H9 (cell line): Measurements from ENCODE around the gene NTF3. TPM values are rescaled to one million over a fixed set of nuclear protein-coding genes. Genes with fewer than 3 reads are reported as not detected.

Experiments used
- DNase-seq: peaks from one replicate; pipeline ENCODE4 v3.0.0-alpha.2; 2017
- H2AFZ ChIP-seq: one replicate; pipeline ENCODE4 v1.6.1; 2013; ENCODE audit warnings: mild to moderate bottlenecking, low read length, control low read depth, moderate library complexity
- H2AK5ac ChIP-seq: 2 replicates; pipeline ENCODE4 v1.6.1; 2013; ENCODE audit warnings: low read length, control low read depth, mixed read lengths; ENCODE audit not compliant: insufficient read length
- H2BK120ac ChIP-seq: one replicate; pipeline ENCODE4 v1.6.1; 2013; ENCODE audit warnings: low read depth, mild to moderate bottlenecking, low read length, control low read depth, inconsistent platforms; ENCODE audit not compliant: poor library complexity, severe bottlenecking
- H2BK12ac ChIP-seq: 2 replicates; pipeline ENCODE4 v1.6.1; 2013; ENCODE audit warnings: low read length, control low read depth, mixed read lengths, low read depth; ENCODE audit not compliant: insufficient read length
- H2BK15ac ChIP-seq: 2 replicates; pipeline ENCODE4 v1.6.1; 2013; ENCODE audit warnings: low read depth, low read length, control low read depth
- H2BK20ac ChIP-seq: one replicate; pipeline ENCODE4 v1.6.1; 2013; ENCODE audit warnings: low read depth, mild to moderate bottlenecking, low read length, control low read depth, inconsistent platforms; ENCODE audit not compliant: poor library complexity, severe bottlenecking
- H2BK5ac ChIP-seq: 2 replicates; pipeline ENCODE4 v1.6.1; 2013; ENCODE audit warnings: low read length, control low read depth, mixed read lengths; ENCODE audit not compliant: insufficient read length
- H3K14ac ChIP-seq: 2 replicates; pipeline ENCODE4 v1.6.1; 2013; ENCODE audit warnings: low read length, control low read depth; ENCODE audit not compliant: insufficient read depth
- H3K18ac ChIP-seq: 2 replicates; pipeline ENCODE4 v1.6.1; 2013; ENCODE audit warnings: low read depth, mild to moderate bottlenecking, mixed read lengths, low read length, control low read depth; ENCODE audit not compliant: insufficient read length
- H3K23ac ChIP-seq: 2 replicates; pipeline ENCODE4 v1.6.1; 2013; ENCODE audit warnings: low read length, control low read depth, mixed read lengths, low read depth; ENCODE audit not compliant: insufficient read length
- H3K23me2 ChIP-seq: 2 replicates; pipeline ENCODE4 v1.6.1; 2013; ENCODE audit warnings: low read depth, mild to moderate bottlenecking, mixed read lengths, low read length, control low read depth; ENCODE audit not compliant: insufficient read length, poor library complexity, severe bottlenecking
- H3K27ac ChIP-seq: 2 replicates; pipeline ENCODE4 v1.5.1; 2013; ENCODE audit warnings: low read length, control low read depth, mixed read lengths, low read depth; ENCODE audit not compliant: insufficient read length
- H3K27me3 ChIP-seq: 2 replicates; pipeline ENCODE4 v1.6.1; 2013; ENCODE audit warnings: low read length, control low read depth, inconsistent platforms; ENCODE audit not compliant: insufficient read depth
- H3K4ac ChIP-seq: 2 replicates; pipeline ENCODE4 v1.6.1; 2013; ENCODE audit warnings: low read depth, mild to moderate bottlenecking, control low read depth, inconsistent platforms, low read length, moderate library complexity
- H3K4me1 ChIP-seq: 2 replicates; pipeline ENCODE4 v1.6.1; 2013; ENCODE audit warnings: low read length, control low read depth, inconsistent platforms; ENCODE audit not compliant: insufficient read depth
- H3K4me2 ChIP-seq: 2 replicates; pipeline ENCODE4 v1.6.1; 2013; ENCODE audit warnings: low read length, control low read depth, mixed read lengths; ENCODE audit not compliant: insufficient read length, insufficient read depth
- H3K56ac ChIP-seq: 2 replicates; pipeline ENCODE4 v1.6.1; 2013; ENCODE audit warnings: low read depth, mild to moderate bottlenecking, mixed read lengths, low read length, control low read depth; ENCODE audit not compliant: insufficient read length
- H3K79me1 ChIP-seq: 2 replicates; pipeline ENCODE4 v1.6.1; 2013; ENCODE audit warnings: low read depth, mild to moderate bottlenecking, moderate library complexity, low read length, control low read depth, inconsistent platforms; ENCODE audit not compliant: insufficient read depth, poor library complexity, severe bottlenecking
- H3K79me2 ChIP-seq: 2 replicates; pipeline ENCODE4 v1.6.1; 2013; ENCODE audit warnings: low read length, control low read depth, inconsistent platforms; ENCODE audit not compliant: insufficient read depth
- H3K9ac ChIP-seq: 2 replicates; pipeline ENCODE4 v1.6.1; 2013; ENCODE audit warnings: low read length, control low read depth, mixed read lengths; ENCODE audit not compliant: insufficient read length; ENCODE audit errors: extremely low read depth
- H3K9me3 ChIP-seq: one replicate; pipeline ENCODE4 v1.6.1; 2013; ENCODE audit warnings: low read depth, low read length, inconsistent platforms; ENCODE audit not compliant: control insufficient read depth
- H3T11ph ChIP-seq: one replicate; pipeline ENCODE4 v1.6.1; 2013; ENCODE audit warnings: mild to moderate bottlenecking, low read length, control low read depth, inconsistent platforms
- H4K20me1 ChIP-seq: one replicate; pipeline ENCODE4 v1.6.1; 2013; ENCODE audit not compliant: control insufficient read depth, insufficient read length, insufficient read depth
- H4K5ac ChIP-seq: 2 replicates; pipeline ENCODE4 v1.6.1; 2013; ENCODE audit warnings: low read depth, mild to moderate bottlenecking, mixed read lengths, low read length, control low read depth; ENCODE audit not compliant: insufficient read length
- H4K8ac ChIP-seq: replicated peaks from 2 replicates; pipeline ENCODE4 v1.6.1; 2013; ENCODE audit warnings: low read length, control low read depth, mixed read lengths, low read depth; ENCODE audit not compliant: insufficient read length
- H4K91ac ChIP-seq: 2 replicates; pipeline ENCODE4 v1.6.1; 2013; ENCODE audit warnings: low read depth, mild to moderate bottlenecking, moderate library complexity, mixed read lengths, low read length, control low read depth; ENCODE audit not compliant: insufficient read length
- H3K27ac Mint-ChIP-seq, 3 experiments: 2 replicates in 2 of 3; 3 replicates in 1 of 3; pipeline ENCODE4 v1.8.0; 2020 to 2021; ENCODE audit warnings: mixed read lengths in 3 of 3, mild to moderate bottlenecking in 1 of 3, moderate library complexity in 1 of 3
- H3K27me3 Mint-ChIP-seq: 2 replicates; pipeline ENCODE4 v1.8.0; 2021; ENCODE audit warnings: low read depth, mild to moderate bottlenecking, moderate library complexity, mixed read lengths
- H3K36me3 Mint-ChIP-seq, 3 experiments: 2 replicates in 2 of 3; 3 replicates in 1 of 3; pipeline ENCODE4 v1.8.0; 2020 to 2021; ENCODE audit warnings: low read depth in 3 of 3, mixed read lengths in 3 of 3; ENCODE audit not compliant: insufficient read depth in 1 of 3
- H3K4me1 Mint-ChIP-seq, 2 experiments: 2 replicates each; pipeline ENCODE4 v1.8.0; 2020; ENCODE audit warnings: mixed read lengths in 2 of 2
- H3K4me3 Mint-ChIP-seq, 2 experiments: 2 replicates in 1 of 2; 3 replicates in 1 of 2; pipeline ENCODE4 v1.8.0; 2020 to 2021; ENCODE audit warnings: mild to moderate bottlenecking in 2 of 2, mixed read lengths in 2 of 2, moderate library complexity in 1 of 2
- H3K9me3 Mint-ChIP-seq, 2 experiments: 2 replicates in 1 of 2; 3 replicates in 1 of 2; pipeline ENCODE4 v1.8.0; 2020; ENCODE audit warnings: mild to moderate bottlenecking in 2 of 2, mixed read lengths in 2 of 2, moderate library complexity in 1 of 2
- CTCF ChIP-seq: fragments of 200-600 bp; sonication (generic); conservative IDR thresholded peaks from 3 replicates; pipeline ENCODE4 v1.8.0; 2021; ENCODE audit warnings: antibody characterized with exemption, mild to moderate bottlenecking
- WGBS: extraction: QIAGEN DNeasy Blood & Tissue Kit; methylation state at CpG from one replicate; pipeline ENCODE4 v1.1.7; 2013; ENCODE audit warnings: missing lambda C conversion rate, low lambda C conversion rate, mixed read lengths; ENCODE audit not compliant: insufficient read length; ENCODE audit errors: extremely low coverage; 5-methylcytosine and 5-hydroxymethylcytosine counted together
- total RNA-seq: library from RNA; stranded (reverse); gene quantifications from 2 replicates; pipeline ENCODE4 v1.2.1, GENCODE V29; 2021

The NTF3 gene
- total RNA-seq, 1 experiment from 2014 or later: 0.48 TPM

GRCh38 chr12:5507401-5507935 is 75.6 kb downstream of the NTF3 start:
- Histone ChIP-seq H3K79me1 (no peaks in the 10 kb centered on the region), H2AK5ac (no peak overlapping the region), H3K23me2 (no peaks in the 10 kb centered on the region), H4K5ac (no peak overlapping the region), H2BK120ac (no peak overlapping the region), H2BK15ac (no peak overlapping the region), H3K4me1 (no peaks in the 10 kb centered on the region), H2BK5ac (no peak overlapping the region), H4K8ac (no peak overlapping the region), H3K56ac (no peak overlapping the region), H2BK12ac (no peak overlapping the region), H3K18ac (no peak overlapping the region), H4K20me1 (no peaks in the 10 kb centered on the region), H3K4ac (no peak overlapping the region), H2AFZ (no peak overlapping the region), H3K23ac (no peak overlapping the region), H4K91ac (no peak overlapping the region), H3K9ac (no peak overlapping the region), H2BK20ac (no peak overlapping the region), H3K9me3 (no peaks in the 10 kb centered on the region), H3K79me2 (no peaks in the 10 kb centered on the region), H3K4me2 (no peak overlapping the region), H3K27ac (no peak overlapping the region), H3T11ph (no peak overlapping the region), H3K27me3 (no peaks in the 10 kb centered on the region; the same call in 1 of the 2 replicates), H3K14ac (no peak overlapping the region)
- Mint-ChIP-seq H3K4me1 (peaks cover 9 to 19% of the 10 kb centered on the region in 2 experiments), H3K27me3 (peaks cover 15% of the 10 kb centered on the region), H3K27ac (no peak overlapping the region), H3K4me3 (no peak overlapping the region), H3K9me3 (no peaks in the 10 kb centered on the region; a peak in 1 of 5 replicates), H3K36me3 (no peaks in the 10 kb centered on the region)
- no peak for TF ChIP-seq CTCF
- no CpG with 5 or more reads among the region's 8 CpGs for WGBS
- no peak for DNase-seq
